ENCODE results near the gene FYN. TPM values are rescaled to one million over a fixed set of nuclear protein-coding genes. Genes with fewer than 3 reads are reported as not detected.

FYN gene
- total and polyA plus RNA-seq, 4 donors: 11.2 to 28.3 (median 19.7) TPM

DNA sequence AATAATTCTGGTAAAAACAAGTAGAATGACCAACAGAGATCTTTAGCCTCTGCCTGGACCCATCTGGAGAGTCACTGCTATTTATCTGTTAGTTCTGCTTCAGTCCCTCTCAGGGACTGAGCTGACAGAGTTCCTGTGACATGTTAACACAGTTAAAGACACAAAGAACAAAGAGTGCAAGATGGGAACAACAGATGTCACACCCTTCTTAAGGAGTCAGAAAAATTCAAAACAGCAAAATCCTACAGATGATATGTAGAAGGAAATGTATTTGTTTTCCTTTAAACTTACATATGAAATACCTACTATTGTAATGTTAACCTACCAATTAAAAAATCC, 102.2 kb downstream of the FYN start (continued):
- TF ChIP-seq YY1 (IDR thresholded peaks at IDR 0.05): no peak
- TF ChIP-seq RXRA (IDR thresholded peaks at IDR 0.05): no peak
- no peak for TF ChIP-seq FOXA1 (IDR thresholded peaks at IDR 0.05)
- no peak for TF ChIP-seq GABPA (IDR thresholded peaks at IDR 0.05 in 1 of 2, conservative IDR thresholded peaks at IDR 0.05 in 1 of 2)
- TF ChIP-seq HNF4A (conservative IDR thresholded peaks at IDR 0.05): no peak
- no peak for TF ChIP-seq HNF4G (IDR thresholded peaks at IDR 0.05)

DNA sequence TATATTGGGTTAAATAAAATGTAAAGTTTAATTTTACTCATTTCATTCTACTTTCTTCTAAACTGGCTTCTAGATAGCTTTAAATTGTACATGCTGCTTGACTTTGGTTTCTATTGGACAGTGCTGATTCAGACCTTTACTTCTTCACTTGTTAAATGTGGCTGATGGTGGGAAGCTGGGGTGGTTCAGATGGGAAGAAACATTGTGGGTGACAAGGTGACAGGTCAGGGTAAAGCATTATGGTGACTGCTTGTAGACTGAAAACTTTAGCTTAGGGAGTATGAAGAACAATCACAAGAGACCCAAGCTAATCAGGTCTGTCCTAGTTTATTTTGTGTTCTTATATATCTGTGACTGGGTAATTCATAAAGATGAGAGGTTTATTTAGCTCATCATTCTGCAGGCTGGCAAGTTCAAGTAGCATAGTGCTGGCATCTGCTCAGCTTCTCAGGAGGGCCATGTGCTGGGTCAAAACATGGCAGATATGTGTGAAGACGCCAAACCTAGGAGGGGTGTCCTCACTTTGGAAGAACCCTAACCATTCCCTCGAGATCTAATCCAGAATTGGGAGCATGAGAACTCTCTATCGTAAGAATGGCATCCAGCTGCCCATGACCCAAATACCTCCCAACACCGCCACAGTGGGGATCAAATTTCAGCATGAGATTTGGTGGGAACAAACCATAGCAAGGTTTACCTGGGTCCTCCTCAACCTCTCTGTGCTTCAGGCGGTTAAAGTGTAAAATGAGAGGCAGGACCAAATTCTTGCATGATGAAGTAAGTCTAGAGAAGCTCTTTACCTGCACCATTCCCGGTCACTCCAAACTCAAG, 102.8 kb downstream of the FYN start:
- TF ChIP-seq RXRA (IDR thresholded peaks at IDR 0.05) (no peak), HNF4G (IDR thresholded peaks at IDR 0.05) (no peak), RAD21 (IDR thresholded peaks at IDR 0.05) (no peak)
- TF ChIP-seq, protein P1, sequence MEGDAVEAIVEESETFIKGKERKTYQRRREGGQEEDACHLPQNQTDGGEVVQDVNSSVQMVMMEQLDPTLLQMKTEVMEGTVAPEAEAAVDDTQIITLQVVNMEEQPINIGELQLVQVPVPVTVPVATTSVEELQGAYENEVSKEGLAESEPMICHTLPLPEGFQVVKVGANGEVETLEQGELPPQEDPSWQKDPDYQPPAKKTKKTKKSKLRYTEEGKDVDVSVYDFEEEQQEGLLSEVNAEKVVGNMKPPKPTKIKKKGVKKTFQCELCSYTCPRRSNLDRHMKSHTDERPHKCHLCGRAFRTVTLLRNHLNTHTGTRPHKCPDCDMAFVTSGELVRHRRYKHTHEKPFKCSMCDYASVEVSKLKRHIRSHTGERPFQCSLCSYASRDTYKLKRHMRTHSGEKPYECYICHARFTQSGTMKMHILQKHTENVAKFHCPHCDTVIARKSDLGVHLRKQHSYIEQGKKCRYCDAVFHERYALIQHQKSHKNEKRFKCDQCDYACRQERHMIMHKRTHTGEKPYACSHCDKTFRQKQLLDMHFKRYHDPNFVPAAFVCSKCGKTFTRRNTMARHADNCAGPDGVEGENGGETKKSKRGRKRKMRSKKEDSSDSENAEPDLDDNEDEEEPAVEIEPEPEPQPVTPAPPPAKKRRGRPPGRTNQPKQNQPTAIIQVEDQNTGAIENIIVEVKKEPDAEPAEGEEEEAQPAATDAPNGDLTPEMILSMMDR (IDR thresholded peaks at IDR 0.05; ENCODE audit: low read depth, low read length, missing input control): no peak
- TF ChIP-seq, protein P2, sequence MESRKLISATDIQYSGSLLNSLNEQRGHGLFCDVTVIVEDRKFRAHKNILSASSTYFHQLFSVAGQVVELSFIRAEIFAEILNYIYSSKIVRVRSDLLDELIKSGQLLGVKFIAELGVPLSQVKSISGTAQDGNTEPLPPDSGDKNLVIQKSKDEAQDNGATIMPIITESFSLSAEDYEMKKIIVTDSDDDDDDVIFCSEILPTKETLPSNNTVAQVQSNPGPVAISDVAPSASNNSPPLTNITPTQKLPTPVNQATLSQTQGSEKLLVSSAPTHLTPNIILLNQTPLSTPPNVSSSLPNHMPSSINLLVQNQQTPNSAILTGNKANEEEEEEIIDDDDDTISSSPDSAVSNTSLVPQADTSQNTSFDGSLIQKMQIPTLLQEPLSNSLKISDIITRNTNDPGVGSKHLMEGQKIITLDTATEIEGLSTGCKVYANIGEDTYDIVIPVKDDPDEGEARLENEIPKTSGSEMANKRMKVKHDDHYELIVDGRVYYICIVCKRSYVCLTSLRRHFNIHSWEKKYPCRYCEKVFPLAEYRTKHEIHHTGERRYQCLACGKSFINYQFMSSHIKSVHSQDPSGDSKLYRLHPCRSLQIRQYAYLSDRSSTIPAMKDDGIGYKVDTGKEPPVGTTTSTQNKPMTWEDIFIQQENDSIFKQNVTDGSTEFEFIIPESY (IDR thresholded peaks at IDR 0.05): no peak
- TF ChIP-seq, protein P3, sequence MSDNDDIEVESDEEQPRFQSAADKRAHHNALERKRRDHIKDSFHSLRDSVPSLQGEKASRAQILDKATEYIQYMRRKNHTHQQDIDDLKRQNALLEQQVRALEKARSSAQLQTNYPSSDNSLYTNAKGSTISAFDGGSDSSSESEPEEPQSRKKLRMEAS (IDR thresholded peaks at IDR 0.05): no peak
- 90% methylated on average over 6 of the region's 6 CpGs for WGBS
- no peak overlapping the region for H3K4me3 ChIP-seq (ENCODE audit: low read depth in 1 of 3, low read length in 3 of 3)
- H3K27me3 ChIP-seq (ENCODE audit: control insufficient read depth in 4 of 4, insufficient read depth in 4 of 4, low read length in 3 of 4): no peaks in the 10 kb centered on the region
- no peak for DNase-seq (ENCODE audit: low spot score)
- no peak overlapping the region for H3K9ac ChIP-seq (ENCODE audit: low read depth in 1 of 2, low read length in 2 of 2)
- H3K9me3 ChIP-seq (ENCODE audit: control insufficient read depth in 4 of 4, low read length in 3 of 4): no peaks in the 10 kb centered on the region
- no peak overlapping the region for H3K27ac ChIP-seq (ENCODE audit: low read depth in 1 of 2, low read length in 2 of 2)
- H3K36me3 ChIP-seq (ENCODE audit: control insufficient read depth in 4 of 4, insufficient read depth in 3 of 4, low read depth in 1 of 4, low read length in 3 of 4): no peaks in the 10 kb centered on the region
- no peaks in the 10 kb centered on the region for H3K4me1 ChIP-seq (ENCODE audit: control insufficient read depth in 4 of 4, insufficient read depth in 4 of 4, low read length in 3 of 4)

DNA sequence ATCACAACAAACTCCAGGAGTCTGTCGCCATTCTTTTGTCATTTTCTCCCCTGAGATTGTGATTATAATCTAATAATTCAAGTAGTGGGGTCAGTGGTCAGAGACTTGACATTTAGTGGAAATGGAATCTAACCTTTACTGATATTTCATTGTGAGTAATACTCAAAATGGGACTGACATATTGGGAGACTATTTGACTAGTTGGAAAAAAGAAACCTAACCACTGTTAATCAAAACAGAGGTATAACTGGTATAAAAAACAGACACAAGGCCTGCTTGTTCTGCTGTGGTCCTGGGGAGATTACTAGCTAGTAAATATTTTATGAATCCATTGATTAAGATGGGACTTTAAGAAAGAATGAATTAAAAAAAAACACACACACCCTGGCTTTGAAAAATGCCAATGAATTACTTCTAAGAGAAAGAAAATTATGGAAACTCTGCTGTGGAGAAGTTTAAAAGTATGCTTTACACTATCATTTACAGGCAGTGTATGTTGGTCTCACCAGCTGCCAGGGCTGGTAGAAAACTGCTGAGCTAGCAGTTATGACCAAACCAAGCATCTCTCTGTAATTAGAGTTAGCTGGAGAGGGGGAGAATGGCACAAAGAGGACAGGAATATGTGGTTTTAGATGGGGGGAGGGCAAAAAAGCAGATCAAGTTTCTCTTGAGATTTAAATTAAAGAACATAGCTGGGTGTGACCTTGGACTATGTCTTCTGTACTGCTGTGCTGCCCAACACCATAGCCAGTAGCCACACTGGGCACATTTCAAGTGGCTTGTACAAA, 103.7 kb downstream of the FYN start:
- no peak for DNase-seq (ENCODE audit: low spot score)
- Histone ChIP-seq H3K9me3 (ENCODE audit: control insufficient read depth in 4 of 4, low read length in 3 of 4) (no peaks in the 10 kb centered on the region), H3K4me1 (ENCODE audit: control insufficient read depth in 4 of 4, insufficient read depth in 4 of 4, low read length in 3 of 4) (no peaks in the 10 kb centered on the region), H3K4me3 (ENCODE audit: low read depth in 1 of 3, low read length in 3 of 3) (no peak overlapping the region), H3K9ac (ENCODE audit: low read depth in 1 of 2, low read length in 2 of 2) (no peak overlapping the region), H3K36me3 (ENCODE audit: control insufficient read depth in 4 of 4, insufficient read depth in 3 of 4, low read depth in 1 of 4, low read length in 3 of 4) (no peaks in the 10 kb centered on the region), H3K27ac (ENCODE audit: low read depth in 1 of 2, low read length in 2 of 2) (no peak overlapping the region), H3K27me3 (ENCODE audit: control insufficient read depth in 4 of 4, insufficient read depth in 4 of 4, low read length in 3 of 4) (no peaks in the 10 kb centered on the region)
- TF ChIP-seq, protein P2 (IDR thresholded peaks at IDR 0.05): no peak
- TF ChIP-seq, protein P4, sequence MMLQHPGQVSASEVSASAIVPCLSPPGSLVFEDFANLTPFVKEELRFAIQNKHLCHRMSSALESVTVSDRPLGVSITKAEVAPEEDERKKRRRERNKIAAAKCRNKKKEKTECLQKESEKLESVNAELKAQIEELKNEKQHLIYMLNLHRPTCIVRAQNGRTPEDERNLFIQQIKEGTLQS (IDR thresholded peaks at IDR 0.05): no peak
- WGBS: 87% methylated on average over 1 of the region's 1 CpG
